Mesenchymal stem cell (in vitro differentiated cells and primary cell): ENCODE data around the gene SHISA5.

Experiments used
- DNase-seq: peaks from one replicate; pipeline ENCODE4 v3.0.0-alpha.2; 2013
- H2AFZ ChIP-seq: one replicate; pipeline ENCODE4 v1.6.1; 2013; ENCODE audit warnings: low read depth, mild to moderate bottlenecking, control low read depth, inconsistent platforms, low read length, moderate library complexity
- H2AK5ac ChIP-seq: 2 replicates; pipeline ENCODE4 v1.6.1; 2013; ENCODE audit warnings: low read length, moderate library complexity, mild to moderate bottlenecking, inconsistent platforms; ENCODE audit not compliant: severe bottlenecking
- H2BK120ac ChIP-seq: one replicate; pipeline ENCODE4 v1.6.1; 2013; ENCODE audit warnings: low read depth, mild to moderate bottlenecking, inconsistent platforms, low read length, moderate library complexity
- H2BK12ac ChIP-seq, 2 experiments: one replicate each; pipeline ENCODE4 v1.6.1; 2013; ENCODE audit warnings: inconsistent platforms in 2 of 2, low read length in 2 of 2, mild to moderate bottlenecking in 2 of 2, moderate library complexity in 2 of 2, control low read depth in 1 of 2
- H2BK15ac ChIP-seq: one replicate; pipeline ENCODE4 v1.6.1; 2013; ENCODE audit warnings: mild to moderate bottlenecking, low read depth, inconsistent platforms; ENCODE audit not compliant: poor library complexity, severe bottlenecking
- H2BK5ac ChIP-seq: 2 replicates; pipeline ENCODE4 v1.6.1; 2013; ENCODE audit warnings: low read depth, mild to moderate bottlenecking, low read length, control low read depth, inconsistent platforms; ENCODE audit not compliant: poor library complexity, severe bottlenecking
- H3K14ac ChIP-seq, 2 experiments: one replicate each; pipeline ENCODE4 v1.6.1; 2013; ENCODE audit warnings: inconsistent platforms in 2 of 2, low read length in 2 of 2, control low read depth in 1 of 2, mild to moderate bottlenecking in 1 of 2, moderate library complexity in 1 of 2
- H3K18ac ChIP-seq, 2 experiments: one replicate each; pipeline ENCODE4 v1.6.1; 2013; ENCODE audit warnings: inconsistent platforms in 2 of 2, low read length in 2 of 2, control low read depth in 1 of 2, low read depth in 1 of 2, mild to moderate bottlenecking in 1 of 2
- H3K23ac ChIP-seq, 2 experiments: one replicate each; pipeline ENCODE4 v1.6.1; 2013; ENCODE audit warnings: inconsistent platforms in 2 of 2, low read length in 2 of 2, mild to moderate bottlenecking in 2 of 2, moderate library complexity in 2 of 2, control low read depth in 1 of 2
- H3K27ac ChIP-seq: 2 replicates; pipeline ENCODE4 v1.5.1; 2013; ENCODE audit warnings: mild to moderate bottlenecking, moderate library complexity, low read length, control low read depth, inconsistent platforms; ENCODE audit not compliant: poor library complexity, severe bottlenecking
- H3K27me3 ChIP-seq, 2 experiments: 2 replicates each; pipeline versions ENCODE4 v1.6.1 to v1.7.0; 2013; ENCODE audit warnings: low read length in 2 of 2, mild to moderate bottlenecking in 2 of 2, moderate library complexity in 2 of 2, control low read depth in 1 of 2, inconsistent platforms in 1 of 2; ENCODE audit not compliant: control insufficient read depth in 1 of 2, insufficient read depth in 1 of 2
- H3K36me3 ChIP-seq, 2 experiments: 2 replicates each; pipeline versions ENCODE4 v1.6.1 to v1.7.0; 2013; ENCODE audit warnings: low read length in 2 of 2, control low read depth in 1 of 2, inconsistent platforms in 1 of 2, low read depth in 1 of 2, mild to moderate bottlenecking in 1 of 2; ENCODE audit not compliant: insufficient read depth in 2 of 2, control insufficient read depth in 1 of 2
- H3K4ac ChIP-seq, 2 experiments: one replicate each; pipeline ENCODE4 v1.6.1; 2013; ENCODE audit warnings: inconsistent platforms in 2 of 2, low read length in 2 of 2, mild to moderate bottlenecking in 2 of 2, moderate library complexity in 2 of 2, control low read depth in 1 of 2, low read depth in 1 of 2
- H3K4me1 ChIP-seq: 2 replicates; pipeline ENCODE4 v1.6.1; 2013; ENCODE audit warnings: low read depth, low read length, control low read depth; ENCODE audit not compliant: control insufficient read depth, insufficient read depth
- H3K4me2 ChIP-seq: 2 replicates; pipeline ENCODE4 v1.6.1; 2013; ENCODE audit warnings: low read length, mild to moderate bottlenecking, inconsistent platforms; ENCODE audit not compliant: poor library complexity, severe bottlenecking
- H3K4me3 ChIP-seq, 2 experiments: 2 replicates each; pipeline versions ENCODE4 v1.5.1 to v1.7.0; 2013; ENCODE audit warnings: low read length in 2 of 2, mild to moderate bottlenecking in 2 of 2, control low read depth in 1 of 2, low read depth in 1 of 2; ENCODE audit not compliant: insufficient read depth in 1 of 2
- H3K79me1 ChIP-seq: replicated peaks from 2 replicates; pipeline ENCODE4 v1.6.1; 2013; ENCODE audit warnings: mild to moderate bottlenecking, control low read depth, low read length, inconsistent platforms; ENCODE audit not compliant: poor library complexity, severe bottlenecking
- H3K9ac ChIP-seq: 2 replicates; pipeline ENCODE4 v1.7.0; 2013; ENCODE audit warnings: mild to moderate bottlenecking, low read length, moderate library complexity
- H3K9me3 ChIP-seq: 2 replicates; pipeline ENCODE4 v1.7.0; 2013; ENCODE audit warnings: mild to moderate bottlenecking, low read length; ENCODE audit not compliant: control insufficient read depth
- H4K8ac ChIP-seq: one replicate; pipeline ENCODE4 v1.6.1; 2013; ENCODE audit warnings: inconsistent platforms, mild to moderate bottlenecking, low read length, moderate library complexity
- H4K91ac ChIP-seq: one replicate; pipeline ENCODE4 v1.6.1; 2013; ENCODE audit warnings: mild to moderate bottlenecking, low read length, inconsistent platforms
- WGBS: methylation state at CpG from one replicate; pipeline ENCODE4 v1.1.7; 2013; ENCODE audit warnings: mixed read lengths; 5-methylcytosine and 5-hydroxymethylcytosine counted together

SHISA5 gene

GRCh38 chr3:48445277-48445882, 58.6 kb downstream of the SHISA5 start:
- H3K4me3 ChIP-seq, result peak overlapping the region in 1 of 2 experiments; percentile 100
- H4K8ac ChIP-seq, result peak overlapping the region; percentile 39
- DNase-seq, result no peak
- H2BK15ac ChIP-seq, result no peak overlapping the region
- H2BK5ac ChIP-seq, result no peak overlapping the region
- peak overlapping the region in 1 of 2 experiments; percentile 41 for H3K4ac ChIP-seq
- no peak overlapping the region for H4K91ac ChIP-seq
- H3K9ac ChIP-seq, result peak overlapping the region; percentile 94
- no peak overlapping the region for H3K14ac ChIP-seq
- H3K36me3 ChIP-seq, result peaks cover 23 to 38% of the 10 kb centered on the region in 2 experiments
- H3K18ac ChIP-seq, result no peak overlapping the region
- H3K9me3 ChIP-seq, result no peaks in the 10 kb centered on the region
- peaks cover 14% of the 10 kb centered on the region for H3K79me1 ChIP-seq
- peak overlapping the region; percentile 70 for H3K4me2 ChIP-seq
- no peak overlapping the region for H2BK120ac ChIP-seq
- H3K27ac ChIP-seq, result no peak overlapping the region
- WGBS, result 81% methylated on average over 5 of the region's 6 CpGs
- H2BK12ac ChIP-seq, result no peak overlapping the region
- H3K23ac ChIP-seq, result no peak overlapping the region
- no peak overlapping the region for H2AFZ ChIP-seq
- H2AK5ac ChIP-seq, result no peak overlapping the region
- H3K4me1 ChIP-seq, result peaks cover 5% of the 10 kb centered on the region
- no peaks in the 10 kb centered on the region for H3K27me3 ChIP-seq

GRCh38 chr3:48441940-48442339, 62.0 kb downstream of the SHISA5 start:
- Histone ChIP-seq H3K4ac (no peak overlapping the region), H3K18ac (no peak overlapping the region), H2BK12ac (no peak overlapping the region), H3K23ac (no peak overlapping the region), H2BK120ac (no peak overlapping the region), H3K4me1 (peaks cover 6% of the 10 kb centered on the region), H3K27me3 (no peaks in the 10 kb centered on the region), H3K36me3 (peaks cover 23 to 33% of the 10 kb centered on the region in 2 experiments), H3K27ac (no peak overlapping the region), H3K14ac (no peak overlapping the region), H2BK15ac (no peak overlapping the region), H3K4me2 (no peak overlapping the region), H2BK5ac (no peak overlapping the region), H4K8ac (no peak overlapping the region), H3K79me1 (peaks cover 17% of the 10 kb centered on the region), H3K9me3 (no peaks in the 10 kb centered on the region), H2AFZ (no peak overlapping the region), H2AK5ac (peak overlapping the region; percentile 57), H3K9ac (peak overlapping the region; percentile 93), H3K4me3 (peak overlapping the region in 1 of 2 experiments; percentile 94), H4K91ac (no peak overlapping the region)
- 92% methylated on average over 6 of the region's 6 CpGs for WGBS
- DNase-seq, result no peak

- peak overlapping the region; percentile 46 for H3K4me2 ChIP-seq
- peak overlapping the region; percentile 91 for H4K91ac ChIP-seq
- peak; percentile 40 for DNase-seq
- H3K79me1 ChIP-seq, result peaks cover 13% of the 10 kb centered on the region
- H2BK5ac ChIP-seq, result no peak overlapping the region
- peak overlapping the region; percentile 88 to 94 for H3K4me3 ChIP-seq
- H3K27ac ChIP-seq, result peak overlapping the region; percentile 57
- H2AFZ ChIP-seq, result no peak overlapping the region
- no peaks in the 10 kb centered on the region for H3K27me3 ChIP-seq
- no peak overlapping the region for H2AK5ac ChIP-seq
- H2BK12ac ChIP-seq, result no peak overlapping the region
- peak overlapping the region; percentile 93 for H3K9ac ChIP-seq
- H3K23ac ChIP-seq, result peak overlapping the region in 1 of 2 experiments; percentile 6
- no peaks in the 10 kb centered on the region for H3K9me3 ChIP-seq
- under 1% methylated on average over 18 of the region's 21 CpGs for WGBS
- H3K14ac ChIP-seq, result no peak overlapping the region
- no peak overlapping the region for H2BK15ac ChIP-seq
- no peak overlapping the region for H2BK120ac ChIP-seq
- H4K8ac ChIP-seq, result no peak overlapping the region
- H3K4me1 ChIP-seq, result peaks cover 6% of the 10 kb centered on the region
- H3K18ac ChIP-seq, result peak overlapping the region in 1 of 2 experiments; percentile 92
- peaks cover 23 to 33% of the 10 kb centered on the region in 2 experiments for H3K36me3 ChIP-seq
- peak overlapping the region in 1 of 2 experiments; percentile 96 for H3K4ac ChIP-seq
Observed at GRCh38 chr3:48440590-48440958, 63.4 kb downstream of the SHISA5 start.

GRCh38 chr3:48439820-48440589, 64.0 kb downstream of the SHISA5 start, which contains the start of the genes CCDC51 and TMA7:
Gene CCDC51, minus strand, starts transcription at chr3:48440119. Its CDS starts 4,991 bp downstream, at chr3:48435128.
Gene TMA7, plus strand, starts transcription at chr3:48440257. Its CDS starts 40 bp downstream, at chr3:48440297.
- Histone ChIP-seq H2BK15ac (peak within 1 kb of the TSS; percentile 60), H4K91ac (peak within 1 kb of the TSS; percentile 91), H4K8ac (peak within 1 kb of the TSS; percentile 97), H3K18ac (peak within 1 kb of the TSS; percentile 92 to 95), H3K4me2 (peak within 1 kb of the TSS; percentile 70), H3K9me3 (no peaks in the 10 kb centered on the region), H3K9ac (peak within 1 kb of the TSS; percentile 93), H3K79me1 (peaks cover 18% of the 10 kb centered on the region), H2BK12ac (no peak within 1 kb of the TSS), H3K36me3 (peaks cover 23 to 33% of the 10 kb centered on the region in 2 experiments), H3K4ac (peak within 1 kb of the TSS; percentile 84 to 96), H3K14ac (peak within 1 kb of the TSS in 1 of 2 experiments; percentile 91), H2BK5ac (no peak within 1 kb of the TSS), H3K27ac (peak within 1 kb of the TSS; percentile 65), H3K23ac (peak within 1 kb of the TSS in 1 of 2 experiments; percentile 75), H2AK5ac (no peak within 1 kb of the TSS), H3K27me3 (no peaks in the 10 kb centered on the region), H2BK120ac (peak within 1 kb of the TSS; percentile 42), H2AFZ (peak within 1 kb of the TSS; percentile 72), H3K4me1 (peaks cover 6% of the 10 kb centered on the region), H3K4me3 (peak within 1 kb of the TSS; percentile 88 to 94)
- DNase-seq, result peak; percentile 97
- under 1% methylated on average over 54 of the region's 54 CpGs for WGBS
